Activated CD4-positive, alpha-beta T cell treated with anti-CD3 and anti-CD28 coated beads, Interleukin-2, amount 50 U/mL, for 1 hour (primary cell): ENCODE data around the gene KAT7.

ENCODE experiments used
- DNase-seq: peaks from one replicate; pipeline ENCODE4 v3.0.0-alpha.2; 2020

The KAT7 gene

GRCh38 chr17:49760932-49761558 is 27.4 kb upstream of the KAT7 start:
- DNase-seq, result no peak

GRCh38 chr17:49762151-49762941 is 26.1 kb upstream of the KAT7 start:
- DNase-seq, result no peak

- peak; percentile 94 for DNase-seq
Observed at GRCh38 chr17:49763735-49764558, 24.5 kb upstream of the KAT7 start, which contains the start of gene FAM117A. Gene FAM117A (minus strand): TSS chr17:49764131. CDS start chr17:49764087, 44 bp downstream.

- no peak for DNase-seq
Observed at GRCh38 chr17:49764559-49765180, 23.8 kb upstream of the KAT7 start.

GRCh38 chr17:49766918-49767530 is 21.5 kb upstream of the KAT7 start:
- DNase-seq, result no peak

- DNase-seq, result no peak
Observed at GRCh38 chr17:49775546-49776260, 12.8 kb upstream of the KAT7 start.

GRCh38 chr17:49776551-49777300 is 11.8 kb upstream of the KAT7 start:
- no peak for DNase-seq

GRCh38 chr17:49777563-49777962 is 10.9 kb upstream of the KAT7 start:
- DNase-seq, result no peak

- no peak for DNase-seq
Observed at GRCh38 chr17:49779156-49779738, 9.2 kb upstream of the KAT7 start.

- peak; percentile 8 for DNase-seq
Observed at GRCh38 chr17:49779739-49780231, 8.7 kb upstream of the KAT7 start.

GRCh38 chr17:49783071-49783715 is 5.3 kb upstream of the KAT7 start:
- DNase-seq, result no peak

GRCh38 chr17:49783791-49784190 is 4.7 kb upstream of the KAT7 start:
- DNase-seq, result no peak

GRCh38 chr17:49784636-49785035 is 3.8 kb upstream of the KAT7 start:
- no peak for DNase-seq

GRCh38 chr17:49787884-49788477 is 500 bp upstream of the KAT7 start:
- DNase-seq, result peak; percentile 13

- no peak for DNase-seq
Observed at GRCh38 chr17:49789243-49789578, 730 bp downstream of the KAT7 start.

- no peak for DNase-seq
Observed at GRCh38 chr17:49793309-49793708, 4.8 kb downstream of the KAT7 start.

- no peak for DNase-seq
Observed at GRCh38 chr17:49795372-49795771, 6.9 kb downstream of the KAT7 start.

GRCh38 chr17:49798182-49798581 is 9.7 kb downstream of the KAT7 start:
- DNase-seq, result no peak

GRCh38 chr17:49798738-49799137 is 10.3 kb downstream of the KAT7 start:
- no peak for DNase-seq

- no peak for DNase-seq
Observed at GRCh38 chr17:49809056-49809455, 20.6 kb downstream of the KAT7 start.
